GM23248 (cell line): ENCODE results near the gene GRAP2.

Experiments
- EZH2 ChIP-seq: fragments of 200-600 bp; sonication (generic); IDR thresholded peaks from 2 replicates; pipeline ENCODE4 v1.6.1; 2018; ENCODE audit warnings: antibody characterized with exemption, mild to moderate bottlenecking; ENCODE audit not compliant: insufficient read depth, poor library complexity, severe bottlenecking
- EZH2phosphoT487 ChIP-seq: fragments of 200-600 bp; sonication (generic); IDR thresholded peaks from 2 replicates; pipeline ENCODE4 v1.6.1; 2018; ENCODE audit warnings: antibody characterized with exemption, moderate library complexity, mild to moderate bottlenecking, low read depth; ENCODE audit not compliant: insufficient read depth

DNA sequence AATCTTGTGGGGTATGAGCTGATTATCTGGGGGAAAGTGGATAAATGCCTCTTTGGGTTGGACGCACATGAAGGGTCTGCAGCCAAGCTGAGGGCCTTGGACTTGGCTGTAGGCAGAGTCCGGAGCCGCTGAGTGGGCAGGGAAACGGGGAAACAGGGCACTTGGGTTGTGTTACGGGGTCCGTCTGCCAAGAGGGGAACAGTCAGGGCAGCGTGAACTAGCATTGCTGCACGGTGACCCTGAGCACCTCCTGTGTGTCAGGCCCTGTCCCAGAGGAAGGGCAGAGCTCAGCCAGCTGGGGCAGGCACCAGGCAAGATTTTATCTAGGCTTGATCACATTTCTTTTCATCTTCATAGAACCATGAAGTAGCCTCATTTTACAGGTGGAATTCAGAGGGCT is 105.8 kb downstream of the GRAP2 start:
- no peak for TF ChIP-seq EZH2phosphoT487
- TF ChIP-seq EZH2: no peak
